HTR-8/SVneo (cell line): Measurements from ENCODE around the gene MYOG.

ENCODE experiments used
- DNase-seq: peaks from one replicate; pipeline ENCODE4 v3.0.0; 2011; ENCODE audit warnings: low spot score, mixed read lengths; ENCODE audit not compliant: insufficient read length
- FAIRE-seq: peaks from 2 replicates; lab custom pipeline; 2011; peaks lifted over from hg19 to GRCh38; lab: Jason Lieb, UNC

Gene MYOG

GRCh38 chr1:203085528-203086406, at the start of gene MYOG:
TSS of gene MYOG (minus strand) at chr1:203086012. CDS start at chr1:203085961, 51 bp downstream.
- FAIRE-seq = no peak
- no peak for DNase-seq

DNA sequence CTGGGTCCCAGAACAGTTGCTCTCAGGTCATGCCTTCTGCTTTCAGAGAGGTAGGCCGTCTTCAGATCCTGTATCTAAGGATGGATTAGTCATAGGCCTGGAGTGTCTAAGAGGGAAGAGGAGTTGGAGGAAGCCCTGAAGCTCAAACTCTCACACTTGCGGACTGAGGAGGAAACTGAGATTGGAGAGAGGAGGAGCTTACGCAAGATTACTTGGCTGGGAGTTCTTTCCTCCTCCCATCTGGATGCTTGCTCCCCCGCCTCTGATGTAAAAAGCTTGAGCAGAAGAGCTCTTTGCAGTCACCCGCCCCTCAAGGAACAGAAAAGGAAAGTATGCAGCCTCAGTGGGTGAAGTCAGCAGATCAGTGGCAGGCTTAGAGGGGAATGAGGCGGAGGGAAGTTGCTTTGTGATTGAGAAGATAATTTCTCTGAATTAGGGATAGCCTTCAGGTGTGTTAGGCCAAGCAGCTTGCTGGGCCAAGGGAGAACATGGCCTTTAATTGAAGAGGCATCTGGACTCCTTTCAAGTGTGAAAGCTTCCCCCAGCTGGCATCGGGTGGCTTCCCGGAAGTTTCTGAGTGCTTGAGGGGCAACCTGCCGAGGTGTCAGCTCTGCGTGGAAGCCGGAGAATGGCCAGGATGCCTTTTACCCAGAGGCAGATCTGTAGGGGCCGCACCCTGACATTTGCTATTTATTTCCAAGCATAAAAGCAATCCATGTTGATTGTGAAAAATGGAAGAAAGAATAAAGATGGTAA, 48.3 kb upstream of the MYOG start:
- DNase-seq = no peak
- FAIRE-seq = no peak

- DNase-seq (no peak), FAIRE-seq (no peak)
Measured at GRCh38 chr1:203131548-203132200, 45.9 kb upstream of the MYOG start.

- DNase-seq (no peak), FAIRE-seq (no peak)
Measured at GRCh38 chr1:203130358-203130985, 44.7 kb upstream of the MYOG start.

GRCh38 chr1:203129501-203130231, 43.9 kb upstream of the MYOG start:
- FAIRE-seq (no peak), DNase-seq (no peak)

- FAIRE-seq = no peak
- no peak for DNase-seq
Measured at GRCh38 chr1:203128716-203129500, 43.1 kb upstream of the MYOG start.

GRCh38 chr1:203128431-203128715, 42.6 kb upstream of the MYOG start:
- no peak for DNase-seq
- no peak for FAIRE-seq

GRCh38 chr1:203127666-203128430, 42.0 kb upstream of the MYOG start, which contains the start of gene ADORA1:
TSS of gene ADORA1 (plus strand) at chr1:203127726. CDS start at chr1:203128842, 1,116 bp downstream.
- FAIRE-seq = no peak
- peak; percentile 62 for DNase-seq

DNA sequence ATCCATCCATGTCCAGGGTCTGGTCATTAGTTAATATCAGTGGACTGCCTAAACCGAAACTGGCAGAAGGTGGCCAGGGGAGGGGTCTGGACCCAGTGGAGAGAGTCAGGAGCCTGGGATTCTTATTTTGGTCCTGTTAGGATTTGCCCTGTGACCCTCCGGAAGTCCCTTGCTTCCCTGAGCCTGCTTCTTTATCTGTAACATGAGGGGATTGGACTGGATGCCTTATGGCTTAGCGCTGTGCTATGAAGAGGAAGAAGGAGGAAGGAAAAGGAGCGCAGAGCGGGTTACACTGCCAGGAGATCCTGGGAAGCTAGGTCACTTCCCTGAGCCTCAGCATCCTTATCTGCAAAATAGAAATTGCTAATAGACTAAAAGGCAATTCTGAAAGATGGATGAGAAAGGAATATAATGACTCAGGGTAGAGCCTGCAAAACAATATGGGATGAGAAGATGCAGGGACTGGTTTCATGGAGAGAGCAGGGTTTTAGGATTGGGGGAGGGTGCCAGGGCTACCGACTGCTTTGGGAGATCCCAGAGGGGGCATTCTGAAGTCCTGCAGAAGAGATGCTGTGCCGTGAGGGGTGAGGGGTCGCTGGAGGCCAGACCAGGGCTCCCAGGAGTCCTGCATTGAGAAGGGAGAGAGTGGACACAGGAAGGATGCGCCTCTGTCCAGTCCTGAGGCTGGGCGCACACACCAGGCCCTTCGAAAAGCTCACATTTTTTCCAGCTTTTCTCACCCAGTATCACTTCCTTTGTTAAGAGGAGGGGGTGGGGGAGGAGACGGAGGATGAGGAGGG, 41.3 kb upstream of the MYOG start:
- FAIRE-seq (no peak), DNase-seq (no peak)

DNA sequence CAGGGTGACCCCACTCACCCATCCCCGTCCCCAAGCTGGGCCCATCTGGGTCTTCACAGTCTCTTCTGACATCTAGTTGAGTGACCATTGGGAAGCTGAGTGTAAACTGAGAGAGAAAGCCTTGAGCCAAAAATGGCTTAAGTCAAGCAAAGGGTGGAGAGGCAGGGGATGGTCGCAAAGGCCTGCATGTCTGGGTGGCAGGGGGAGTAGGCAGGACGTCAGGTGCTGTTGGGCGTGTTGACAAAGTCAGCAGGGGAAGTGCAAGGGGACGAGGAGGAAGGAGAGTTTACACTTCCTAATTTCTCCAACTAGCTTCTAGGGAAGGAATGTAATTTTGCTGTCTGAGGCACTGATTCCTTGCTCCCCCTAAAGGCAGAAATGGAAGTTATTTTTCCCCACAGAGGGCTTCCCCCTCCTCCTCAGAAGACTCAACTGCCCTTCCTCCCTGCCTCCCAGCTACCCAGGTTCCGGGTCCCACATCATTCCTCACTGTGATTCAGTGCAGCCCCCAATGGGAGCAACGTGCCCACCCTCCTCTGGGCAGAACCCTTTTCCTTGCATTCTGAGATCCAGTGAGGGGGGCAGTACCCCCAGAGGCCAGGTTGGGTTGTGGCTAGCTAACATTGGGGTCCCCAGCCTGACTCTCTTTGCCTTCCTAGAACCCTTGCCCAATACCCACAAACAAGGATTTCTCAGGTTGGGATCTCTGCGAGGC, 40.5 kb upstream of the MYOG start:
- no peak for FAIRE-seq
- no peak for DNase-seq

DNA sequence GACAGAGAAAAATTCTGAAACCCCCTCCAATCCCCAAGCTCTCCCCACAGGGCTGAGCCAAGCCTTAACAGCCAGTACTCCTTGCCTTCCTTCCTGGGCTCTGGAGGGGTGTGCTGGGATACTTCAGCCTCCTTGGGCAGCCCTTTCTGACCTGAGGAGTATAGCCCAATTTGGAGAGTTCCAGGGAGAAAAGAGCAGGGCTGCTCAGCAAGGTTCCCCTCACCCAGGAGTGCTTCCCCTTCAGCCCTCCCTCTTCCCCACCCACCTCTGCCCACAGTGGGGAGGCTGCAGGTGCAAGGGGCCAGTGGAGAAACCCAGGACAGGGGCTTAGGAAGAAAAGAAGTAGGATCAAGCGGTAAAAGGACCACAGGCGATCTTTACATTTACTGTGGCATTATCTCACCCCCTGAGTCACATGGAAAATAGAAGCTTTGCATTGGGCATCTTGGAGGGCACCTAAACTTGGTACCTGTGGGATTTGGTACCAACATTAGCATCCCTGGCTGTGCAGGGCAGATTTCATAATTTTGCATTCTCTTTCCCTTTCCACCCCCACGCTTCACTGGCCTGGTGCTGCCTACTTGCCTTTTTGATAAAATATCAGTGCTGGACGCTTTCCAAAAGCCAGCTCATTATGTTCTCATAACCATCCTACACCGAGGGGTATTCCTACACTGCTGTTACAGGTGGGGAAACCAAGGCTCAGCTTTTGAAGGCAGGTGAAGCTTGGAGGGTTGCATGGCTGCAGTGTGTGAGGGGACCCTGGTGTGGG, 38.9 kb upstream of the MYOG start:
- DNase-seq (no peak), FAIRE-seq (no peak)

DNA sequence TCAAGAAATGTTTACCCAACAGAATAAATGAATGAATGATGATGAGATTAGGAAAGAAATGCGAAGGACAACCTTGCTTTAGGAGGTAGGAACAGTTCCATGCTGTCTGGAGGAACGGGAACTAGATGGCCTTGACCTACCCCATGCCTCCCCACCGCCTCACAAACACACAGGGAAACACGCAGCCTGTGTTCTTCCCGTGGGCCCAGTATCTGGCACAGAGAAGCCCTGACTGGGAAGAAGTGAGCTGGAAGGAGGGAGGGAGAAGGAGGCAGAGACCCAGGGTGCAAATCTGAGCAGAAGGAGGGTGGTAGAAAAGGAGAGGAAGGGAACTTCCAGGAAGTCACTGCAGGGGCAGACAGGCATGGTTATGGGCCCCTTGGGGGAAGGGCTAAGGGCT, 38.2 kb upstream of the MYOG start:
- DNase-seq (no peak), FAIRE-seq (no peak)

DNA sequence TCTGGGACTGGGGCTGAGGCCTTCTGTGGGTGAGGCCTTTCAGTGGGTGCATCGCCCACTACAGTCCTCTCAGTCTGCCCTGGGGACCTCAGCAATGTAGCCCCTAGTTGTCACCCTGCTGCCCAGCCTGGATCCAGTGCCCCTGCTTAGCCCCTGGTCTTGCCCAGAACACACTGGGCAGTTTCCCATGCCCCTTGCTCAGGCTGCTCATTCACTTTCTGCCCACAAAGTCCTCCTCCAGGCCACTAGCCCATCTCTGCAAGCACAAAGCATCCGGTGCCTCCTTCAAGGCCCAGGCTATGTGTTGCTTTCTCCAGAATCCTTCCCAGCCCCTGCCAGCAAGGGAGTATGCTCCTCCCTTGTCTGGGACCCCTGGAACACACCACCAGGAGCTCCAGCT, 36.3 kb upstream of the MYOG start:
- no peak for FAIRE-seq
- no peak for DNase-seq

GRCh38 chr1:203121186-203122015, 35.6 kb upstream of the MYOG start:
- FAIRE-seq = no peak

GRCh38 chr1:203120325-203121153, 34.7 kb upstream of the MYOG start:
- FAIRE-seq = no peak
- DNase-seq = no peak

More at GRCh38 chr1:203121186-203122015, 35.6 kb upstream of the MYOG start:
- DNase-seq = no peak
